ENCODE measurements around the gene COMMD3.

COMMD3 gene

DNA sequence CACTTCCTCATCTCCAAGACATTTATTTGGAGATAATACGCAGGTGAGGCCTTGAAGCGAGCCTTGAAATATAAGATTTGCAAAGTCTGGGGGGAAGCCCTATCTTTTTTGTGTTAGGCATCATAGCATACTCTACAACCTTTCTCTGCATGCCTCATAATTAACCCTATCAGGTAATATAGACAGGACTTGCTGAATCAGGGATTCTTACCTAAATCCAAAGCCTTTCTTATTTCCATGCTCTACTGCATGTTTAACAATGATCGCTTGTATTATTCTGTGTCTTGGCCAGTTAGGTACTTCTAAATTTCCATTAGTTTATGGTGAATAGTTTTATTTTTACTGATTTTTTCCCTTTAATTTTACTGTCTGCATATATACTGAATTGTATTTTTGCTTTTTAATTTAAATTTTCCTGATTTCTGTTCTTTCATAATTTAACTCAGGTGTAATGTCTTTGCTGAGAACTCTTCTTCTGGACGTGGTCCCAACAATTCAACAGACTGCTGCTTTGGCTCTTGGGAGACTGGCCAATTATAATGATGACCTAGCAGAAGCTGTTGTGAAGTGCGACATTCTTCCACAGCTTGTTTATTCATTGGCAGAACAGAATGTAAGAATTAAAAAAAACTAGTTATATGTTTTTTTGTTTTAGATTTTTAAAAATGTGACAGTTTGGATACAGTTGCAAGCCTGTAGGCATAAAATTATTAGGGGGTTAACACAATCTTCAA, 48.4 kb downstream of the COMMD3 start:
- no peak overlapping the region for H3K9ac ChIP-seq (ENCODE audit: low read length)
- no peak overlapping the region for H3K4me3 ChIP-seq (ENCODE audit: low read length)
- no peaks in the 10 kb centered on the region for H3K4me1 ChIP-seq (ENCODE audit: control insufficient read depth, insufficient read depth, low read length)
- no peaks in the 10 kb centered on the region for H3K36me3 ChIP-seq (ENCODE audit: control insufficient read depth, insufficient read depth, low read length)
- no peaks in the 10 kb centered on the region for H3K9me3 ChIP-seq (ENCODE audit: control insufficient read depth, low read length)
- H3K27me3 ChIP-seq (ENCODE audit: control insufficient read depth, insufficient read depth, low read length) = no peaks in the 10 kb centered on the region

DNA sequence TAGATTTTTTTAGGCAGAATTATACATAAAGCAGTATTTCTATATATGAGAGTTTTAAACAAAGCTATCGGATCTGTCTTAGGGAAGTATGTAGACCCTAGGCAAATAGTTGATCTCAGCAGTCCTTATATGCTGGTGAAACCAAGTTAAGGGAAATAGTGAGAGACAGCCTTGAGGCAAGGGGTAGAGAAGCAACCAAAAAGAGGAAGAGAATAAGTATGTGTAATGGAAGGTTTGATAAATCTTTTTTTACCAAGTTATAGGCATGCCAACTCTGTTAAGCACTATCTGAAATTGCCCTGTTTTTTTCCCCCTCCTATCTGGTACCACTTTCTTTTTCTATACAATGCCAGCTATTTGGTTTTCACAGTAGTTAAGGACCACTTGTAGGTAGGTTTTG, 49.0 kb downstream of the COMMD3 start:
- no peaks in the 10 kb centered on the region for H3K9me3 ChIP-seq (ENCODE audit: control insufficient read depth, low read length)
- no peak overlapping the region for H3K4me3 ChIP-seq (ENCODE audit: low read length)
- H3K4me1 ChIP-seq (ENCODE audit: control insufficient read depth, insufficient read depth, low read length) = no peaks in the 10 kb centered on the region
- H3K27me3 ChIP-seq (ENCODE audit: control insufficient read depth, insufficient read depth, low read length) = no peaks in the 10 kb centered on the region
- no peak overlapping the region for H3K9ac ChIP-seq (ENCODE audit: low read length)
- no peaks in the 10 kb centered on the region for H3K36me3 ChIP-seq (ENCODE audit: control insufficient read depth, insufficient read depth, low read length)

DNA sequence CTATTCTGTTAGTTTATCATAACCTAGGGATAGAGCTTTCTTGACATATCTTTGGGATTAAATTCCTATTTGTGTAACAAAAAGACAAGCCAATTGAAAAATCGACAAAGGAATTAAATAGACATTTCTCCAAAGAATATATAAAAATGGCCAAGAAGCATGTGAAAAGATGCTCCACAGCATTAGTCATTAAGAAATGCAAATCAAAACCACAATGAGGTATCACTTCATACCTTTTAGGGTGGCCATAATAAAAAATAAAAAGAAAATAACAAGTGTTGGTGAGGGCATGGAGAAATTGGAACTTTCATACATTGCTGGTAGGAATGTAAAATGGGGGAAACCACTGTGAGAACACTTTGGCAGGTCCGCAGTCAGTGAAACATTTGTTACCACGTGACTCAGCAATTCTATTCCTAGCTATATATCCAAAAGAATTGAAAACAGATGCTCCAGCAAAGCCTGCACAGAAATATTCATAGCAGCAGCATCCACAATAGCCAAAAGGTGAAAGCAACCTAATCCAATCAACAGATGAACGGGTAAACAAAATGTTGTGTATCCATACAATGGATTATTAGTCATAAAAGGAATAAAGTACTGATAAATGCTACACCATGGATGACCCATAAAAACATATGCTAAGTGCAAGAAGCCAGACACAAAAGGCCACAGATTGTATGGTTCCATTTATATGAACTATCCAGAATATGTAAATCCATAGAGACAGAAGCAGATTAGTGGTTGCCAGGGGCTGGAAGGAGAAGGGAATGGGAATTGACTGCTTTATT, 49.7 kb downstream of the COMMD3 start:
- Histone ChIP-seq H3K4me1 (ENCODE audit: control insufficient read depth, insufficient read depth, low read length) (no peaks in the 10 kb centered on the region), H3K9me3 (ENCODE audit: control insufficient read depth, low read length) (no peaks in the 10 kb centered on the region), H3K9ac (ENCODE audit: low read length) (no peak overlapping the region), H3K4me3 (ENCODE audit: low read length) (no peak overlapping the region), H3K36me3 (ENCODE audit: control insufficient read depth, insufficient read depth, low read length) (no peaks in the 10 kb centered on the region), H3K27me3 (ENCODE audit: control insufficient read depth, insufficient read depth, low read length) (no peaks in the 10 kb centered on the region)

DNA sequence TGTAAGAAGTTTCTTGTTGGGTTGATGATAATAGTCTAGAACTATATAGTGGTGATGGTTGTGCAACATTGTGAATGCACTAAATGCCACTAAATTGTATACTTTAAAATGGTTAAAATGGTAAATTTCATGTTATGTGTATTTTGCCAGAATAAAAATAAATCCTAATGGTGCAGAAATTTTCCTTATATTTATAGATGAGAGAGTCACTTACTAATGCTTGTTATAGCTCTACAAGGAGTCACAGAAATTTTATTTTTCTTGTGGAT, 50.2 kb downstream of the COMMD3 start:
- no peaks in the 10 kb centered on the region for H3K27me3 ChIP-seq (ENCODE audit: control insufficient read depth, insufficient read depth, low read length)
- H3K36me3 ChIP-seq (ENCODE audit: control insufficient read depth, insufficient read depth, low read length) = no peaks in the 10 kb centered on the region
- no peak overlapping the region for H3K4me3 ChIP-seq (ENCODE audit: low read length)
- H3K9ac ChIP-seq (ENCODE audit: low read length) = no peak overlapping the region
- H3K9me3 ChIP-seq (ENCODE audit: control insufficient read depth, low read length) = no peaks in the 10 kb centered on the region
- H3K4me1 ChIP-seq (ENCODE audit: control insufficient read depth, insufficient read depth, low read length) = no peaks in the 10 kb centered on the region

DNA sequence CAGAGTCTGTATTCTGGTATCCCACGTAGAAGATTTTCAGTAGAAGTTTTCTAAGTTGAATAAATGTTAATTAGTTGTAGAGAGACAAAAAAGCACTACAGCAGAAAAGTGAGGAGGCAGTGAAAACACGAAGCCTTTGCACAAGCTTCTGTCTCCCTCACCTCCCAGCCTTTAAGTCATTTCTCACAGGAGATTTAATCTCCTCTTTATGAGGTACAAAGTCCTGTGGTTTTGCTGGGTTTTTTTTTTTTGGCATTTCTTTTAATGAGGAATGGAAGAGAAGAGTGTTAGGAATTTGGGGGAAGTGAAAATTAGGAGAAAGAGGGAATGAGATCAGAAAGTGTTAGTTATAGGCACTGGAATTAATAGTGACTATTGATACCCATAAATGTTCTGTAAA, 50.6 kb downstream of the COMMD3 start:
- H3K4me3 ChIP-seq (ENCODE audit: low read length) = no peak overlapping the region
- no peaks in the 10 kb centered on the region for H3K36me3 ChIP-seq (ENCODE audit: control insufficient read depth, insufficient read depth, low read length)
- no peak overlapping the region for H3K9ac ChIP-seq (ENCODE audit: low read length)
- H3K9me3 ChIP-seq (ENCODE audit: control insufficient read depth, low read length) = no peaks in the 10 kb centered on the region
- no peaks in the 10 kb centered on the region for H3K27me3 ChIP-seq (ENCODE audit: control insufficient read depth, insufficient read depth, low read length)
- no peaks in the 10 kb centered on the region for H3K4me1 ChIP-seq (ENCODE audit: control insufficient read depth, insufficient read depth, low read length)

DNA sequence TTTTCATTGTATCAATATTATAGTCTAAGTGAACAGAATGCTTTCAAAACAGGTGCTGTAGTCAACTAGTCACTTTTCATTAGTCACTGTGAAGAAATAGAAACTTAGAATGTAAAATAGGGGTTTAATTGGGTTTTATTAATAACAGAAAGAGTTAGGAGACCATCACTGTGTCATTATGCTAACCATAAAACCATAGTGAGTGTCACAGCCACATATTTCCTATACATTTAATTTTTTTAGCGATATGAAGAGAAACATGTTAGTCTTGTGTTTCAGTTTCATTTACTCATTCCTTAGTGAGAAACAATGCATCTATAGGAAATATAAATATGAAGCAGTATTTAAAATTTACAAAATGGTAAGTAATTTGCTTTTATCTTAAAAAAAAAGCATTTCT, 51.3 kb downstream of the COMMD3 start:
- Histone ChIP-seq H3K4me3 (ENCODE audit: low read length) (no peak overlapping the region), H3K4me1 (ENCODE audit: control insufficient read depth, insufficient read depth, low read length) (no peaks in the 10 kb centered on the region), H3K27me3 (ENCODE audit: control insufficient read depth, insufficient read depth, low read length) (no peaks in the 10 kb centered on the region), H3K9ac (ENCODE audit: low read length) (no peak overlapping the region), H3K9me3 (ENCODE audit: control insufficient read depth, low read length) (no peaks in the 10 kb centered on the region), H3K36me3 (ENCODE audit: control insufficient read depth, insufficient read depth, low read length) (no peaks in the 10 kb centered on the region)

DNA sequence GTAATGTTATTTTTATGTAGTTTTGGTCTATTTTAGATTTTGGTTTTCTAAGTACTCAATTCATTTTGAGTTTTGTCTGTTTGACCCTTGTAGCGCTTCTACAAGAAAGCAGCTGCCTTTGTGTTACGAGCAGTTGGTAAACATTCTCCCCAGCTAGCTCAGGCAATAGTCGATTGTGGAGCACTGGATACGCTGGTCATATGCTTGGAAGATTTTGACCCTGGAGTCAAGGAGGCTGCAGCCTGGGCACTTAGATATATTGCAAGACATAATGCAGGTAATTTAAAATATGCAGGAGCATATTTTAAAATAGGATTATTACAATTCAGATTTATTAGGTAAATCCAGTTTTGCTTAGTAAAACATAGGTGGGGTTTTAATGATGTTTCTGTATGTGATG, 52.2 kb downstream of the COMMD3 start:
- Histone ChIP-seq H3K9me3 (ENCODE audit: control insufficient read depth, low read length) (no peaks in the 10 kb centered on the region), H3K4me1 (ENCODE audit: control insufficient read depth, insufficient read depth, low read length) (no peaks in the 10 kb centered on the region), H3K36me3 (ENCODE audit: control insufficient read depth, insufficient read depth, low read length) (no peaks in the 10 kb centered on the region), H3K27me3 (ENCODE audit: control insufficient read depth, insufficient read depth, low read length) (no peaks in the 10 kb centered on the region), H3K9ac (ENCODE audit: low read length) (no peak overlapping the region), H3K4me3 (ENCODE audit: low read length) (no peak overlapping the region)

DNA sequence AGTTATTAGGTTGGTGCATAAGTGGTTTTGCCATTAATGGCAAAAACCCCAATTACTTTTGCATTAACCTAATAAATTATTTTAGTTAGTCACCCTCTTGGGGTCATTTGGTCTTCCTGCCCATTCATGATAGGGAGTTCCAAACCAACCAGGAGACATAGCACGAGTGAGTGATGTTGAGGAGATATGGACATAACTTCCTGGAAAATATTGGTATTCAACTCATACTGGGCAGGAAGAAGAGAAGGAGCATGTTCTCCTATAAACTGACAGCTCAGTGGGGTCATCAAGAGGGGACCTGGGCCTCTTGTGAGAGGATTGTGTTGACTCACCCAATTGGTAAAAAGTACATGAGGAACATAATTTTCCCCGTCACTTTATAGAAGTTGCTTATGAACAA, 52.8 kb downstream of the COMMD3 start:
- Histone ChIP-seq H3K36me3 (ENCODE audit: control insufficient read depth, insufficient read depth, low read length) (no peaks in the 10 kb centered on the region), H3K4me1 (ENCODE audit: control insufficient read depth, insufficient read depth, low read length) (no peaks in the 10 kb centered on the region), H3K9me3 (ENCODE audit: control insufficient read depth, low read length) (no peaks in the 10 kb centered on the region), H3K27me3 (ENCODE audit: control insufficient read depth, insufficient read depth, low read length) (no peaks in the 10 kb centered on the region), H3K9ac (ENCODE audit: low read length) (no peak overlapping the region), H3K4me3 (ENCODE audit: low read length) (no peak overlapping the region)

DNA sequence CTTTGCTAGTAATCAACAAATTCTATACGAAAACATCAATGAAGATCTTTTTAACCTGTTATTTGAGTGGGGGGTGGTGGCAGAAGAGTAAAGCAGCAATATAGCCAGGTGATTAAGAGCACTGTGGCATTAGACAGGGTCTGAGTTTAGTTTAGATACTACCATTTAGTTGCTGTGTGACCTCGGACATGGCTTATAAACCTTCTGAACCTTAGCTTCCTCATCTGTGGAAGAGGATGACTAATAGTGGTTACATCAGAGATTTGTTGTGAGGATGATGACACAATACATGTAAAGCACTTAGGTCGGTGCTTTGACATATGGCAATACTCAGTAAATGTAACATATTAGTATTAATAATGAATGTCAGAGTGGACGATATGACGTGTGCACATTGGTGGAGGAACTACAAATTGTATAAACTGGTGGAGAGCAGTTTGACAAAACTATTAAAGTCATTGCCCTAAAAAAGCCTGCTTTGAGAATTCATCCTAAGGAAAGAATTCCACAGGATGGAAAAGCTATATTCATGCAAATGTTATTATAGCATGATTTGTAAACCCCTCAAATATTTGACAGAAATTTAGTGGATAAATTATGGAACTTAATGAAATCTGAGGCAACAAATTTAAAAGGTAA, 53.4 kb downstream of the COMMD3 start:
- no peaks in the 10 kb centered on the region for H3K36me3 ChIP-seq (ENCODE audit: control insufficient read depth, insufficient read depth, low read length)
- H3K4me1 ChIP-seq (ENCODE audit: control insufficient read depth, insufficient read depth, low read length) = no peaks in the 10 kb centered on the region
- H3K4me3 ChIP-seq (ENCODE audit: low read length) = no peak overlapping the region
- no peak overlapping the region for H3K9ac ChIP-seq (ENCODE audit: low read length)
- no peaks in the 10 kb centered on the region for H3K27me3 ChIP-seq (ENCODE audit: control insufficient read depth, insufficient read depth, low read length)
- no peaks in the 10 kb centered on the region for H3K9me3 ChIP-seq (ENCODE audit: control insufficient read depth, low read length)

Measured in mucosa of stomach (tissue), 1 donor.